Measurements from ENCODE around the gene GCLM.

Gene GCLM

GRCh38 chr1:93900723-93901504, 8.3 kb downstream of the GCLM start:
- Histone ChIP-seq H3K27me3 (ENCODE audit: insufficient read depth, poor library complexity, severe bottlenecking) (no peaks in the 10 kb centered on the region), H3K4me3 (replicated peaks; ENCODE audit: insufficient read depth, low read length) (no peak overlapping the region), H3K27ac (replicated peaks) (no peak overlapping the region)
- TF ChIP-seq POLR2AphosphoS5 (IDR thresholded peaks at IDR 0.05; ENCODE audit: low read depth) = no peak
- TF ChIP-seq REST (IDR thresholded peaks at IDR 0.05; ENCODE audit: insufficient replicate concordance, low read depth) = no peak
- no peak for DNase-seq (ENCODE audit: low read depth in 1 of 2, low spot score in 1 of 2)

GRCh38 chr1:93899543-93900207, 9.6 kb downstream of the GCLM start:
- Histone ChIP-seq H3K27ac (replicated peaks) (no peak overlapping the region), H3K27me3 (ENCODE audit: insufficient read depth, poor library complexity, severe bottlenecking) (no peaks in the 10 kb centered on the region), H3K4me3 (replicated peaks; ENCODE audit: insufficient read depth, low read length) (no peak overlapping the region)
- no peak for DNase-seq (ENCODE audit: low read depth in 1 of 2, low spot score in 1 of 2)
- TF ChIP-seq POLR2AphosphoS5 (IDR thresholded peaks at IDR 0.05; ENCODE audit: low read depth) (no peak), CTCF (IDR thresholded peaks at IDR 0.05; ENCODE audit: insufficient read depth, low read length) (no peak), SPI1 (IDR thresholded peaks at IDR 0.05; ENCODE audit: borderline replicate concordance, low read depth) (no peak), GABPA (IDR thresholded peaks at IDR 0.05; ENCODE audit: low read depth) (no peak), REST (IDR thresholded peaks at IDR 0.05; ENCODE audit: insufficient replicate concordance, low read depth) (no peak)

GRCh38 chr1:93888900-93889299, 20.3 kb downstream of the GCLM start:
- TF ChIP-seq SPI1 (IDR thresholded peaks at IDR 0.05; ENCODE audit: borderline replicate concordance, low read depth) (no peak), GABPA (IDR thresholded peaks at IDR 0.05; ENCODE audit: low read depth) (no peak), CTCF (IDR thresholded peaks at IDR 0.05; ENCODE audit: insufficient read depth, low read length) (no peak), REST (IDR thresholded peaks at IDR 0.05; ENCODE audit: insufficient replicate concordance, low read depth) (no peak), POLR2AphosphoS5 (IDR thresholded peaks at IDR 0.05; ENCODE audit: low read depth) (no peak)
- Histone ChIP-seq H3K27ac (replicated peaks) (no peak overlapping the region), H3K4me3 (replicated peaks; ENCODE audit: insufficient read depth, low read length) (no peak overlapping the region), H3K27me3 (ENCODE audit: insufficient read depth, poor library complexity, severe bottlenecking) (no peaks in the 10 kb centered on the region)
- no peak for DNase-seq (ENCODE audit: low read depth in 1 of 2, low spot score in 1 of 2)

Data from HL-60 (cell line).